ENCODE measurements around the gene OR4K15.
A peak's percentile ranks its signal among the peaks of the same experiment; 100 is the strongest.
"Not testable (repeated sequence)": the region's sequence is repeated elsewhere in the genome, so short reads cannot be mapped to it uniquely, and the experiment has no call there.

OR4K15 gene, protein sequence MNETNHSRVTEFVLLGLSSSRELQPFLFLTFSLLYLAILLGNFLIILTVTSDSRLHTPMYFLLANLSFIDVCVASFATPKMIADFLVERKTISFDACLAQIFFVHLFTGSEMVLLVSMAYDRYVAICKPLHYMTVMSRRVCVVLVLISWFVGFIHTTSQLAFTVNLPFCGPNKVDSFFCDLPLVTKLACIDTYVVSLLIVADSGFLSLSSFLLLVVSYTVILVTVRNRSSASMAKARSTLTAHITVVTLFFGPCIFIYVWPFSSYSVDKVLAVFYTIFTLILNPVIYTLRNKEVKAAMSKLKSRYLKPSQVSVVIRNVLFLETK

DNA sequence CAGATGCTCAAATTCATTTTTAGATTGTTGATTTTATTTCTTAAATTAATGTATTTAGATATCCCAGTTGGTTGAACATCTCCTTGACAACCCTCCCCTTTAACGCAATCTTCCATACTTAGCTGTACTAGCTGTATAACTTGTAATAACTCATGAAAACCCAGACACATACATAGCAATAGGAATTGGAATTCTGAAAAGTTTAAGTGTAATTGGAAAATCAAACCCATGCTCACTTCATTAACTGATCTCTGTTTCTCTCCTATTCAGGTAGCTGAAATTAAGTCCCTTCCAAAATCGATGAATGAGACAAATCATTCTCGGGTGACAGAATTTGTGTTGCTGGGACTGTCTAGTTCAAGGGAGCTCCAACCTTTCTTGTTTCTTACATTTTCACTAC, at the start of gene OR4K15:
OR4K15 (plus strand) TSS at position 301 of the 400 bp plus-strand sequence; CDS start at position 301, 0 bp downstream.
- no peak for DNase-seq

DNA sequence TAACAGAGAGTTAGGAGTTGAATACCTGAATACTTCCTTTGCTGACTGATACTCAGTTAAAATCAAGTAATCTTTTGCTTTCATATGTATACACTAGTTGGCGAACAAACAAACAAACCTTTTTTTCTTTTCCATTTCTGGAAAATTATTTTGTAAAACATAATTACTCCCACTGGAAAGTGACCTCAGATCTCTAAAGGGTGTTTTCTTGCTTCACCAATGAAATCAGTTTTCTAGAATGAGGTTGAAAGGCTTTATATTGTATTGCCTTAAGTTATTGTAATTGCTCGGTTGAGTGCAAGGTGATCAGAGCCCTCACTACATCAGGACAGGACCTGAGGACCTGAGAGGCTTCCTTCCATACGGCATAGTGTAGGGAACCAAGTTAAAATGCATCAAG, 44.8 kb upstream of the OR4K15 start, which contains the start of gene OR4K1:
OR4K1 (plus strand) TSS at position 301 of the 400 bp plus-strand sequence. CDS start 4,750 bp downstream, outside the sequence.
- no peak for DNase-seq

DNA sequence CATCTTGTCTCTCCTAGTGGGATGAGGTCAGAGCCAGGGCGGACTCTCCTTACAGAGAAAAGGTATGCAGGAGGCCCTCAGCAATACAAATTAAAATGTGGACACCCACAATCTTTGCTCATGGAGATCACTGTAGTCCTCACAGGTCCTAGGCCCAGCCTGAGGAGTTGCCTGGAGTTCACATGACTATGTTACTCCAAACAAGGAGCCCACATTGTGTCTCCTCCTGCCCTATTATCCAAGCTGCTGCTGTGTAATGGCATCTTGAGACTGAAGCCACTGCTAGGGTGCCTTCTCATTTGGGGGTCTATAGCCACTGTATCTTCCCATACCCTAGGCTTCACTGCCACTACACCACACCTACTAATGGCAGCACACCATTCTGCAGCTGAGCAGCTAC, 33.7 kb upstream of the OR4K15 start:
- no peak for DNase-seq

DNA sequence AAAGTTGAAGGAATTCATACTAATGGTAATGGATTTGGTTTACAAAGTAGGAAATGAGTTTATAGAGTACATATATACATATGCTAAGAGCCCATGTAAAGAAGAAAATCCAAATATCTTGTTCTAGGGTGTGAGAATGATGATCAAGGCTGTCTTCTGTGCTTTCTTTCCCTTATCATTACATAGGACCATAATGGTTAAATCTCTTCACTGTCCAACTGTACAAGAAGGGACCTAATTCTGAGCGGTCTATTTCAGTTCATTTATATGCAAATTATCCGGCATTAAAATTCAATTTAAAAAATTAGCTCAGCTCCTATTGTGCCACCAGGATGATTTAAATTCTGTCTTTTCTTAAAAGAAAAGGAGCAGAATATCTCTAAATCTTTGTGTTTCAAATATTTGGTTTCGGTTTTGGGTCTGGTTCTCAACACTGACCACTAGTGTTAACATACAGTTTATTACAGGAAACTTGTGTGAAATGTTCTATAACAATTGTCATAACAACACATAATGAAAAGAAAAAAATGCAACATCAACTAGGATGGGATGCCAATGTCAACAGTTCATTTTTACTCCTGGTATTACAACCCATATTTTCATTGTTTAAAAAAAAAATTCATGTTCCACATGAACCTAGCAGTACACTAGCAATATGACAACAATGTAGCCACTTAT, 27.8 kb upstream of the OR4K15 start:
- peak; percentile 1 for DNase-seq

DNA sequence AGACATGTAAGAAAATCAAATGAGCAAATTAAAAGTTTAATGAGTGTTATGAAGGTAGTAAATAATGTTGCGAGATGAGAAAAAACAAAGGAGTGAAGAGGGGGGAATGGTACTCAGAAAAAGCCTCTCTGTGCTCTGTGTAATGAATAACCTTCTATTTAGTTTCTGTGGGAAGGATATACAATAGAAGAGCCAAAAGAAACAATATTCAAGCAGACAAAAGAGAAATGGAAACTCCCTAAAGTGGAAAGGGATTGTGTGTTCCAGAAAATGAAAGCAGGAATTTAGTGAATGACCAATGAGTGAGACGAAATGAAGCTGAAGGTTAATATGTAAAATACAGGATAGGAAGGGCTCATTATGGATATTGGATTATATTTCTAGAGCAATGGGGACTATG, 26.2 kb upstream of the OR4K15 start:
- no peak for DNase-seq

DNA sequence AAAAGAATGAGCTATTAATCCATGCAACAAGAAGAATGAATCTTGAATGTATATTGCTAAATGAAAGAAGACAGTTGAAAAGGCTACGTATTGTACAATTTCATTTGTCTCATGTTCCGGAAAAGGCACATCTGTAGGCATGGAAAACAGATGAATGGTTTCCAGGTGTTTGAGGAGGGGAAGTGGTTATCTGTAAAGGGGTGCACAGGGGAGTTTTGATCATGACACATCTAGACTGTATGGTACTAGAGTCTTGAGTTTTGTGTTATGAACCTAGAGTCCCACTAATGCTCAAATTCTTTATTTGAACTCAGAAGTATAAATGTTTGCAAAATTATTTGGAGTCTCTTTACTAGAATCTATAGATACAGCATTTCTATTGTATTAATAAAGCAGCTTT, 5.7 kb upstream of the OR4K15 start:
- not testable (repeated sequence) for DNase-seq

DNA sequence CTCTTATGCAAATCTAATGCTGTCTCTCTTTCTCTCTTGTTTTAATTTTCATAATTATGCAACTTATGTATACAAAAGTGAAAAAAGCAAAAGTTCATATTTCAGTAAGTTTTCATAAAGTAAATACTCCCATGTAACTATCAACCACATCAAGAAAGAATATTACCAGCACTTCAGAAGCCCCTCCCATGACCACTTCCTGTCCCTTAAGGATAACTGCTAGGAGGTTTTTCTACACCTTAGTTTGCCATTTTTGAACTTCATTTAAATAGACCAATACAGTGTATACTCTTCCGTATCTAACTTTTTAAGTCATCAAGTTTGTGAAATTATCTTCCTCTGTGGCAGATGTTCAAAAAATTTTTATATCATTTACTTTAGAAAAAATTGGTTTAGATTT, 547 bp upstream of the OR4K15 start:
- DNase-seq = peak; percentile 59

DNA sequence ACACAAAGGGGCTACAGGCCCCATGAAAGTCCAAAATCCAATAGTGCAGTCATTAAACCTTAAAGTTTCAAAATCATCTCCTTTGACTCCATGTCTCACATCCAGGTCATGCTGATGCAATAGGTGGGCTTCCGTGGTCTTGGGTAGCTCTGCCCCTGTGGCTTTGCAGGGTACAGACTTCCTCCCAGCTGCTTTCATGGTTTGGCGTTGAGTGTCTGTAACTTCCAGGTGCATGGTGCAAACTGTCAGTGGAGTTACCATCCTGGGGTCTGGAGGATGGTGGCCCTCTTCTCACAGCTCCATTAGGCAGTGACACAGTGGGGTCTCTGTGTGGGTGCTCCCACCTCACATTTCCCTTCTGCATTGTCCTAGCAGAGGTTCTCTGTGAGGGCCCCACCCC, 18.0 kb downstream of the OR4K15 start:
- no peak for DNase-seq

DNA sequence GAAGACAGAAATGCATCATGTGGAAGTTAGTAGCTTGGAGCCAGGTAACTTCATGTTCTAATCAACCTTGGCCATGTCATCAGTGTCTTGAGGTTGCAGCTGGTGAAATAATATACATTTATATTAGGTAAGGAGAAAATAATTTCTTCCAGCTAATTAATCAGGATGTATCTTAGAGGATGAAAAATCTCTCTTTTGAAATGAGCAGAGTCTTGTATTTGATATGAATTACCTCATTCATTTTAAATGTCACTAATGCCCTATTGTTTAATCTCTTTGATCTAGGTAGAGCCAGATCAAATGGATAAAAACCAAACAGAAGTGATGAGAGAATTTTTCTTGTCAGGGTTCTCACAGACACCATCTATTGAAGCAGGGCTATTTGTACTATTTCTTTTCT, 26.5 kb downstream of the OR4K15 start, which contains the start of gene OR4Q2:
OR4Q2 (plus strand) TSS at position 301 of the 400 bp plus-strand sequence.
- no peak for DNase-seq

DNA sequence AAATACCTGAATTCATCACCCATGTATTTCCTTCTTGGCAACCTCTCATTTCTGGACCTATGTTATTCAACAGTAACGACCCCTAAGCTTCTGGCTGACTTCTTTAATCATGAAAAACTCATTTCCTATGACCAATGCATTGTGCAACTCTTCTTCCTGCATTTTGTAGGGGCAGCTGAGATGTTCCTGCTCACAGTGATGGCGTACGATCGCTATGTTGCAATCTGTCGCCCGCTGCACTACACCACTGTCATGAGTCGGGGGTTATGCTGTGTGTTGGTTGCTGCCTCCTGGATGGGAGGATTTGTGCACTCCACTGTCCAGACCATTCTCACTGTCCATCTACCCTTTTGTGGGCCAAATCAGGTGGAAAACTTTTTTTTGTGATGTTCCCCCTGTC, 26.9 kb downstream of the OR4K15 start:
- DNase-seq = no peak

DNA sequence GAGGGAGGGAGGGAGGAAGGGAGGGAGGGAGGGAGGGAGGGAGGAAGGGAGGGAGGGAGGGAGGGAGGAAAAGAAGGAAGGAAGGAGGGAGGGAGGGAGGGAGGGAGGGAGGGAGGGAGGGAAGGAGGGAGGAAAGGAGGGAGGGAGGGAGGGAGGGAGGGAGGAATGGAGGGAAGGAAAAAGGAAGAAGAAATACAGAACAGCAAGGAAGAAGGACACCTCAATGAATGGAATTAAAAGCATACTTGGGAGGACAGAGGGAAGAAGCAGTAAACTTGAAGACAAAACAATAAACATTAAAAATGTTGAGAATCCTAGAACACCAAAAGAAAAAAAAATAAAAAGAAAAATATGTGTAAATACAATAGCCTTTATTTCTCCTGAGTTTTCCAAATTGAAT, 32.8 kb downstream of the OR4K15 start:
- DNase-seq = no peak

DNA sequence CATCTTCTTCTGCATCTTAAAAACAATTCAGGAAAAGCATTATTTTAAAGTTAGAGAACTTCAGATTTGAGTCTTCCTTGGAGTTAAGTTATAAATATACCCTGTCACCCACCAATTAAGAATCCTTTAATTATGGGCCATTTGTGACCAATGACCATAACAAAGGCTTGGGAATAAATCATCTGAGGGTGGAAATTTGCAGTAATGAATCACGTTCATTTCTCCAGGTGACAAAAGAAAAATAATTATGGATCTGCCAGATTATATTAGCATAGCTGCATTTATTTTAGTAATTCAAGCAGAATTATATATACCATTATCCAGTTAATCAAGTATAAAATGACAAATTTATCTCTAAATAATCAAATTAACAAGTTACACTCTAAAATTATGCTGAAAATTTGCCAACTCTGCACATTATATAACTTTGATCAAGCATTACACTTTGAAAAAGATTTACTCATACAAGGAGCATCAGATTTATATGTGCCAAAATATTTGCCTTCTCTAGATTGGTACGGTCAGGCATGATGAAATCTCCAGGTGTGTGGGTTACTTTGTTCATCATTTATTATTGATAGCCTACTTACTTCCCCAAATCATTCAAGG, 44.0 kb downstream of the OR4K15 start, which contains the start of gene OR4K14:
OR4K14 (minus strand) TSS at position 51 of the 609 bp plus-strand sequence. CDS start 4,114 bp downstream, outside the sequence.
- no peak for DNase-seq

Measured in CD4-positive, alpha-beta T cell treated with Interleukin-12 subunit alpha and Interleukin-12 subunit beta, for 1 hour (primary cell).